GM12891 (cell line): ENCODE measurements around the gene FGGY.

Source experiments
- POLR2A ChIP-seq: IDR thresholded peaks from 2 replicates; pipeline ENCODE4 v1.6.1; 2011; ENCODE audit warnings: low read depth, low read length, control low read depth
- POLR2AphosphoS5 ChIP-seq: IDR thresholded peaks from 2 replicates; pipeline ENCODE4 v1.6.1; 2011; ENCODE audit warnings: low read depth, low read length, control low read depth
- POU2F2 ChIP-seq: IDR thresholded peaks from 2 replicates; pipeline ENCODE4 v1.6.1; 2011; ENCODE audit warnings: low read depth, mild to moderate bottlenecking, control low read depth, low read length, moderate library complexity
- SPI1 ChIP-seq: IDR thresholded peaks from 2 replicates; pipeline ENCODE4 v1.6.1; 2011; ENCODE audit warnings: low read depth, low read length, control low read depth
- TAF1 ChIP-seq: IDR thresholded peaks from 2 replicates; pipeline ENCODE4 v1.6.1; 2011; ENCODE audit warnings: low read depth, low read length, control low read depth

DNA sequence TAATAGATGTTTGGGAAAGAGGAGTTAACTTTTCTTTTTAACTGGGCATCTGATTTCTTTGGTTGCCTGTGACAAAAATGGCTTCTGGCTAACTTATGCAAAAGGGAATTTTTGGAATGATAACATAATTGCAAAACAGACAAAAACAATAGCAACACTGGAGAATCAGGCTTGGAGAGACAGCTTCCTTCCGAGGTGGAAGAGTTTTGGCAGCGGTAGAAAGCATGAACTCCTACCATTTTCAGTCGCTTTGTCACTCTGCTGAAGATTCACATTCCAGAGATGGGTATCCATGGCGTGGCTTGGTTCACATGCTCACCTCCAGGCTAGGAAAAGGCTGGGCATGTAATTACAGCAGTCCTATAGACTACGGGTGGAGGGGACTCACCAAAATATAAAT, 17.2 kb upstream of the FGGY start:
- TF ChIP-seq POLR2A: no peak
- TF ChIP-seq POLR2AphosphoS5: no peak
- no peak for TF ChIP-seq POU2F2
- TF ChIP-seq TAF1: no peak
- TF ChIP-seq SPI1: no peak
